CD4-positive, alpha-beta T cell treated with Interleukin-10 for 1 hour (primary cell): ENCODE measurements around the gene GAB3.
"Not testable (repeated sequence)": the region's sequence is repeated elsewhere in the genome, so short reads cannot be mapped to it uniquely, and the experiment has no call there.

Source experiments
- DNase-seq: peaks from one replicate; pipeline ENCODE4 v3.0.0-alpha.2; 2020

Gene GAB3

GRCh38 chrX:154654925-154655324, 96.0 kb downstream of the GAB3 start:
- no peak for DNase-seq

- DNase-seq = no peak
Measured at GRCh38 chrX:154654372-154654771, 96.5 kb downstream of the GAB3 start.

- not testable (repeated sequence) for DNase-seq
Measured at GRCh38 chrX:154653413-154653812, 97.5 kb downstream of the GAB3 start, which contains the start of gene CTAG2. TSS of gene CTAG2 (minus strand) at chrX:154653579. CDS start at chrX:154653515, 64 bp downstream.

GRCh38 chrX:154653048-154653401, 97.9 kb downstream of the GAB3 start:
- no peak for DNase-seq

- DNase-seq = no peak
Measured at GRCh38 chrX:154652311-154653047, 98.4 kb downstream of the GAB3 start.

- no peak for DNase-seq
Measured at GRCh38 chrX:154650221-154650510, 100.7 kb downstream of the GAB3 start.

GRCh38 chrX:154649503-154650220, 101.2 kb downstream of the GAB3 start:
- no peak for DNase-seq

GRCh38 chrX:154648931-154649330, 101.9 kb downstream of the GAB3 start:
- no peak for DNase-seq

GRCh38 chrX:154645745-154646378, 105.0 kb downstream of the GAB3 start:
- DNase-seq = not testable (repeated sequence)

- not testable (repeated sequence) for DNase-seq
Measured at GRCh38 chrX:154643708-154644107, 107.2 kb downstream of the GAB3 start.

- not testable (repeated sequence) for DNase-seq
Measured at GRCh38 chrX:154641740-154642139, 109.1 kb downstream of the GAB3 start.

- DNase-seq = not testable (repeated sequence)
Measured at GRCh38 chrX:154633661-154634060, 117.2 kb downstream of the GAB3 start.

- not testable (repeated sequence) for DNase-seq
Measured at GRCh38 chrX:154630949-154631348, 119.9 kb downstream of the GAB3 start.

GRCh38 chrX:154628960-154629359, 121.9 kb downstream of the GAB3 start:
- DNase-seq = not testable (repeated sequence)
